ENCODE measurements around the gene GLI3. TPM values are rescaled to one million over a fixed set of nuclear protein-coding genes. Genes with fewer than 3 reads are reported as not detected.

GLI3 gene
- total and polyA plus RNA-seq, 3 experiments from 2014 or later = 0.16 to 0.46 (median 0.44) TPM

GRCh38 chr7:42091461-42092291, 145.3 kb downstream of the GLI3 start:
- ChIA-PET CTCF (no interaction called here), POLR2A (no interaction called here)
- Histone ChIP-seq H3K27ac (ENCODE audit: low read depth, low read length) (no peak overlapping the region), H3K4me3 (ENCODE audit: low read length) (no peak overlapping the region), H3K36me3 (ENCODE audit: insufficient read depth, low read length) (no peaks in the 10 kb centered on the region), H3K4me1 (ENCODE audit: insufficient read depth, low read length) (no peaks in the 10 kb centered on the region), H3K27me3 (ENCODE audit: insufficient read depth, low read length, poor library complexity, severe bottlenecking) (no peaks in the 10 kb centered on the region), H3K9me3 (ENCODE audit: low read length) (no peaks in the 10 kb centered on the region)
- no peak for DNase-seq
- Mint-ChIP-seq H3K27me3 (peaks cover 3 to 4% of the 10 kb centered on the region in 2 donors), H3K4me3 (no peak overlapping the region), H3K4me1 (no peaks in the 10 kb centered on the region), H3K9me3 (peaks cover 0 to 5% (median 0%) of the 10 kb centered on the region in 5 donors), H3K36me3 (no peaks in the 10 kb centered on the region), H3K27ac (no peak overlapping the region)

- Histone ChIP-seq H3K27me3 (ENCODE audit: insufficient read depth, low read length, poor library complexity, severe bottlenecking) (no peaks in the 10 kb centered on the region), H3K36me3 (ENCODE audit: insufficient read depth, low read length) (no peaks in the 10 kb centered on the region), H3K4me1 (ENCODE audit: insufficient read depth, low read length) (no peaks in the 10 kb centered on the region), H3K27ac (ENCODE audit: low read depth, low read length) (no peak overlapping the region), H3K4me3 (ENCODE audit: low read length) (no peak overlapping the region), H3K9me3 (ENCODE audit: low read length) (no peaks in the 10 kb centered on the region)
- ChIA-PET CTCF (no interaction called here), POLR2A (no interaction called here)
- H3K4me3 Mint-ChIP-seq = no peak overlapping the region
- peaks cover 0 to 5% (median 0%) of the 10 kb centered on the region in 5 donors for H3K9me3 Mint-ChIP-seq
- H3K27ac Mint-ChIP-seq = no peak overlapping the region
- H3K4me1 Mint-ChIP-seq = no peaks in the 10 kb centered on the region
- H3K27me3 Mint-ChIP-seq = peaks cover 2 to 4% of the 10 kb centered on the region in 2 donors
- DNase-seq = no peak
- no peaks in the 10 kb centered on the region for H3K36me3 Mint-ChIP-seq
Observed at GRCh38 chr7:42090806-42091205, 146.2 kb downstream of the GLI3 start.

- POLR2A ChIA-PET = no interaction called here
- H3K4me1 Mint-ChIP-seq = no peaks in the 10 kb centered on the region
Observed at GRCh38 chr7:42090056-42090455, 147.0 kb downstream of the GLI3 start.

GRCh38 chr7:42087616-42088015, 149.4 kb downstream of the GLI3 start:
- CTCF ChIA-PET = no interaction called here

More at GRCh38 chr7:42090056-42090455, 147.0 kb downstream of the GLI3 start:
- CTCF ChIA-PET = no interaction called here
- Histone ChIP-seq H3K36me3 (ENCODE audit: insufficient read depth, low read length) (no peaks in the 10 kb centered on the region), H3K9me3 (ENCODE audit: low read length) (no peaks in the 10 kb centered on the region), H3K27me3 (ENCODE audit: insufficient read depth, low read length, poor library complexity, severe bottlenecking) (no peaks in the 10 kb centered on the region), H3K4me3 (ENCODE audit: low read length) (no peak overlapping the region), H3K27ac (ENCODE audit: low read depth, low read length) (no peak overlapping the region), H3K4me1 (ENCODE audit: insufficient read depth, low read length) (no peaks in the 10 kb centered on the region)
- Mint-ChIP-seq H3K36me3 (no peaks in the 10 kb centered on the region), H3K27ac (no peak overlapping the region), H3K9me3 (peaks cover 0 to 5% (median 0%) of the 10 kb centered on the region in 5 donors), H3K27me3 (peaks cover 2 to 4% of the 10 kb centered on the region in 2 donors), H3K4me3 (no peak overlapping the region)
- no peak for DNase-seq

GRCh38 chr7:42085531-42085930, 151.5 kb downstream of the GLI3 start:
- DNase-seq = no peak
- H3K27me3 Mint-ChIP-seq = peaks cover 0 to 4% of the 10 kb centered on the region in 2 donors
- Histone ChIP-seq H3K4me1 (ENCODE audit: insufficient read depth, low read length) (no peaks in the 10 kb centered on the region), H3K36me3 (ENCODE audit: insufficient read depth, low read length) (no peaks in the 10 kb centered on the region), H3K9me3 (ENCODE audit: low read length) (no peaks in the 10 kb centered on the region), H3K27ac (ENCODE audit: low read depth, low read length) (no peak overlapping the region), H3K4me3 (ENCODE audit: low read length) (no peak overlapping the region), H3K27me3 (ENCODE audit: insufficient read depth, low read length, poor library complexity, severe bottlenecking) (no peaks in the 10 kb centered on the region)
- ChIA-PET CTCF (no interaction called here), POLR2A (no interaction called here)
- H3K4me3 Mint-ChIP-seq = no peak overlapping the region
- H3K36me3 Mint-ChIP-seq = no peaks in the 10 kb centered on the region
- peaks cover 0 to 2% (median 0%) of the 10 kb centered on the region in 5 donors for H3K9me3 Mint-ChIP-seq
- no peaks in the 10 kb centered on the region for H3K4me1 Mint-ChIP-seq
- no peak overlapping the region for H3K27ac Mint-ChIP-seq

More at GRCh38 chr7:42087616-42088015, 149.4 kb downstream of the GLI3 start:
- Histone ChIP-seq H3K36me3 (ENCODE audit: insufficient read depth, low read length) (no peaks in the 10 kb centered on the region), H3K9me3 (ENCODE audit: low read length) (no peaks in the 10 kb centered on the region), H3K4me3 (ENCODE audit: low read length) (no peak overlapping the region), H3K4me1 (ENCODE audit: insufficient read depth, low read length) (no peaks in the 10 kb centered on the region), H3K27me3 (ENCODE audit: insufficient read depth, low read length, poor library complexity, severe bottlenecking) (no peaks in the 10 kb centered on the region), H3K27ac (ENCODE audit: low read depth, low read length) (no peak overlapping the region)
- H3K27me3 Mint-ChIP-seq = peaks cover 4% of the 10 kb centered on the region in 2 donors
- peaks cover 0 to 2% (median 0%) of the 10 kb centered on the region in 5 donors for H3K9me3 Mint-ChIP-seq
- POLR2A ChIA-PET = no interaction called here
- no peak overlapping the region for H3K27ac Mint-ChIP-seq
- no peak overlapping the region for H3K4me3 Mint-ChIP-seq
- H3K4me1 Mint-ChIP-seq = no peaks in the 10 kb centered on the region
- H3K36me3 Mint-ChIP-seq = no peaks in the 10 kb centered on the region
- DNase-seq = no peak

GRCh38 chr7:42084263-42084662, 152.7 kb downstream of the GLI3 start:
- Mint-ChIP-seq H3K9me3 (no peaks in the 10 kb centered on the region), H3K27ac (no peak overlapping the region), H3K4me1 (no peaks in the 10 kb centered on the region), H3K36me3 (no peaks in the 10 kb centered on the region), H3K4me3 (no peak overlapping the region), H3K27me3 (peaks cover 0 to 4% of the 10 kb centered on the region in 2 donors)
- Histone ChIP-seq H3K36me3 (ENCODE audit: insufficient read depth, low read length) (no peaks in the 10 kb centered on the region), H3K4me1 (ENCODE audit: insufficient read depth, low read length) (no peaks in the 10 kb centered on the region), H3K27me3 (ENCODE audit: insufficient read depth, low read length, poor library complexity, severe bottlenecking) (no peaks in the 10 kb centered on the region), H3K9me3 (ENCODE audit: low read length) (no peaks in the 10 kb centered on the region), H3K27ac (ENCODE audit: low read depth, low read length) (no peak overlapping the region), H3K4me3 (ENCODE audit: low read length) (no peak overlapping the region)
- POLR2A ChIA-PET = no interaction called here
- DNase-seq = no peak
- CTCF ChIA-PET = no interaction called here

GRCh38 chr7:42083284-42083683, 153.7 kb downstream of the GLI3 start:
- DNase-seq = no peak
- Histone ChIP-seq H3K27me3 (ENCODE audit: insufficient read depth, low read length, poor library complexity, severe bottlenecking) (no peaks in the 10 kb centered on the region), H3K36me3 (ENCODE audit: insufficient read depth, low read length) (no peaks in the 10 kb centered on the region), H3K4me1 (ENCODE audit: insufficient read depth, low read length) (no peaks in the 10 kb centered on the region), H3K9me3 (ENCODE audit: low read length) (no peaks in the 10 kb centered on the region), H3K4me3 (ENCODE audit: low read length) (no peak overlapping the region), H3K27ac (ENCODE audit: low read depth, low read length) (no peak overlapping the region)
- Mint-ChIP-seq H3K9me3 (no peaks in the 10 kb centered on the region), H3K36me3 (no peaks in the 10 kb centered on the region), H3K4me1 (no peaks in the 10 kb centered on the region), H3K27ac (no peak overlapping the region), H3K4me3 (no peak overlapping the region), H3K27me3 (peaks cover 0 to 3% of the 10 kb centered on the region in 2 donors)
- ChIA-PET CTCF (no interaction called here), POLR2A (no interaction called here)

- Histone ChIP-seq H3K4me1 (ENCODE audit: insufficient read depth, low read length) (no peaks in the 10 kb centered on the region), H3K36me3 (ENCODE audit: insufficient read depth, low read length) (no peaks in the 10 kb centered on the region), H3K4me3 (ENCODE audit: low read length) (no peak overlapping the region), H3K9me3 (ENCODE audit: low read length) (no peaks in the 10 kb centered on the region), H3K27ac (ENCODE audit: low read depth, low read length) (no peak overlapping the region), H3K27me3 (ENCODE audit: insufficient read depth, low read length, poor library complexity, severe bottlenecking) (no peaks in the 10 kb centered on the region)
- Mint-ChIP-seq H3K4me3 (no peak overlapping the region), H3K4me1 (no peaks in the 10 kb centered on the region), H3K27ac (no peak overlapping the region), H3K27me3 (peaks cover 0 to 2% of the 10 kb centered on the region in 2 donors), H3K36me3 (no peaks in the 10 kb centered on the region), H3K9me3 (no peaks in the 10 kb centered on the region)
- no peak for DNase-seq
- ChIA-PET CTCF (no interaction called here), POLR2A (no interaction called here)
Observed at GRCh38 chr7:42082144-42082543, 154.9 kb downstream of the GLI3 start.

Measured in CD8-positive, alpha-beta memory T cell (primary cell).